Osteocyte (in vitro differentiated cells): ENCODE measurements around the gene CDH11. TPM values are rescaled to one million over a fixed set of nuclear protein-coding genes. Genes with fewer than 3 reads are reported as not detected.
A peak's percentile ranks its signal among the peaks of the same experiment; 100 is the strongest.

Experiments used
- DNase-seq: peaks from one replicate; pipeline ENCODE4 v3.0.0; 2021; ENCODE audit warnings: mixed read lengths; ENCODE audit not compliant: unreplicated experiment; ENCODE audit errors: extremely low spot score
- H3K27ac Mint-ChIP-seq: one replicate; pipeline ENCODE4 v1.8.0; 2021; ENCODE audit warnings: mild to moderate bottlenecking, mixed read lengths; ENCODE audit not compliant: unreplicated experiment
- H3K27me3 Mint-ChIP-seq: one replicate; pipeline ENCODE4 v1.8.0; 2021; ENCODE audit warnings: mixed read lengths; ENCODE audit not compliant: unreplicated experiment
- H3K36me3 Mint-ChIP-seq: one replicate; pipeline ENCODE4 v1.8.0; 2021; ENCODE audit warnings: mixed read lengths; ENCODE audit not compliant: unreplicated experiment
- H3K4me1 Mint-ChIP-seq: one replicate; pipeline ENCODE4 v1.8.0; 2021; ENCODE audit warnings: mixed read lengths; ENCODE audit not compliant: unreplicated experiment
- H3K4me3 Mint-ChIP-seq: one replicate; pipeline ENCODE4 v1.8.0; 2021; ENCODE audit warnings: mild to moderate bottlenecking, moderate library complexity, mixed read lengths; ENCODE audit not compliant: unreplicated experiment
- H3K9me3 Mint-ChIP-seq: one replicate; pipeline ENCODE4 v1.8.0; 2021; ENCODE audit warnings: mixed read lengths; ENCODE audit not compliant: unreplicated experiment
- CTCF ChIP-seq: fragments of 200-600 bp; sonication (generic); IDR thresholded peaks from 2 replicates; pipeline ENCODE4 v1.5.0; 2021; ENCODE audit warnings: antibody characterized with exemption, mild to moderate bottlenecking, moderate library complexity
- long read RNA-seq: library from polyadenylated mRNA; unstranded; transcript quantifications from one replicate; pipeline ENCODE4 v2.0.0, GENCODE V29; 2021
- total RNA-seq: library from RNA; stranded (reverse); gene quantifications from 2 replicates; pipeline ENCODE4 v1.2.1, GENCODE V29; 2021

Gene CDH11
- 560 and 587 TPM in 2 replicates for total RNA-seq
- long read RNA-seq, full-length matches to known transcripts = 1,028 of 1,339 reads
- long read RNA-seq, partial matches to known transcripts = 180 of 1,339 reads
- long read RNA-seq, other reads (novel, unspliced or antisense) = 131 of 1,339 reads

GRCh38 chr16:65121870-65122723 lies at the start of gene CDH11:
Gene CDH11, minus strand, starts transcription at chr16:65122063. Its CDS starts 117,194 bp downstream, at chr16:65004869.
- Mint-ChIP-seq H3K4me1 (peaks cover 45% of the 10 kb centered on the region), H3K9me3 (no peaks in the 10 kb centered on the region), H3K36me3 (peaks cover 10% of the 10 kb centered on the region), H3K27me3 (no peaks in the 10 kb centered on the region), H3K27ac (peak within 1 kb of the TSS; percentile 98), H3K4me3 (peak within 1 kb of the TSS; percentile 97)
- DNase-seq = peak; percentile 93
- peak; percentile 64 for TF ChIP-seq CTCF

- no peak overlapping the region for H3K4me3 Mint-ChIP-seq
- no peaks in the 10 kb centered on the region for H3K4me1 Mint-ChIP-seq
- H3K27me3 Mint-ChIP-seq = no peaks in the 10 kb centered on the region
- H3K27ac Mint-ChIP-seq = no peak overlapping the region
- no peaks in the 10 kb centered on the region for H3K9me3 Mint-ChIP-seq
- no peaks in the 10 kb centered on the region for H3K36me3 Mint-ChIP-seq
- no peak for DNase-seq
- TF ChIP-seq CTCF = no peak
Measured at GRCh38 chr16:65154321-65154720, 32.5 kb upstream of the CDH11 start.

GRCh38 chr16:65153365-65154105 lies 31.7 kb upstream of the CDH11 start:
- no peak for DNase-seq
- no peaks in the 10 kb centered on the region for H3K4me1 Mint-ChIP-seq
- no peak overlapping the region for H3K27ac Mint-ChIP-seq
- no peaks in the 10 kb centered on the region for H3K36me3 Mint-ChIP-seq
- no peak overlapping the region for H3K4me3 Mint-ChIP-seq
- H3K27me3 Mint-ChIP-seq = no peaks in the 10 kb centered on the region
- TF ChIP-seq CTCF = no peak
- no peaks in the 10 kb centered on the region for H3K9me3 Mint-ChIP-seq

- no peak overlapping the region for H3K4me3 Mint-ChIP-seq
- no peak for TF ChIP-seq CTCF
- no peak overlapping the region for H3K27ac Mint-ChIP-seq
- no peaks in the 10 kb centered on the region for H3K4me1 Mint-ChIP-seq
- no peaks in the 10 kb centered on the region for H3K27me3 Mint-ChIP-seq
- DNase-seq = no peak
- no peaks in the 10 kb centered on the region for H3K36me3 Mint-ChIP-seq
- H3K9me3 Mint-ChIP-seq = no peaks in the 10 kb centered on the region
Measured at GRCh38 chr16:65148804-65149203, 26.9 kb upstream of the CDH11 start.

GRCh38 chr16:65142276-65142675 lies 20.4 kb upstream of the CDH11 start:
- TF ChIP-seq CTCF = no peak
- no peaks in the 10 kb centered on the region for H3K36me3 Mint-ChIP-seq
- H3K4me1 Mint-ChIP-seq = no peaks in the 10 kb centered on the region
- no peak overlapping the region for H3K4me3 Mint-ChIP-seq
- H3K27me3 Mint-ChIP-seq = no peaks in the 10 kb centered on the region
- H3K27ac Mint-ChIP-seq = no peak overlapping the region
- H3K9me3 Mint-ChIP-seq = no peaks in the 10 kb centered on the region
- DNase-seq = no peak
